K562 (cell line): Measurements from ENCODE around the gene IMPDH2. TPM values are rescaled to one million over a fixed set of nuclear protein-coding genes. Genes with fewer than 3 reads are reported as not detected.

Experiments
- ATAC-seq: fragments of 200-7000 bp; cut with Tn5 transposase; 3 replicates; pipeline ENCODE4 v1.9.1; 2020; ENCODE audit warnings: moderate library complexity
- BruUV-seq: library from RNA; stranded (reverse); fragments of 400-500 nt; replicated peaks from 2 replicates; lab custom pipeline; 2021; lab: Mats Ljungman, UMichigan
- CTCF ChIA-PET: fragments of 300-600 bp; formaldehyde crosslinking; extraction: SDS; loops from one replicate; lab custom pipeline; 2021; ENCODE audit warnings: low intra/inter-chr PET ratio; lab: Yijun Ruan, JAX
- POLR2A ChIA-PET: fragments of 300-600, 350-650 bp; sonication (Branson Sonifier 250); formaldehyde crosslinking; extraction: SDS; loops from one replicate; lab custom pipeline; 2021; ENCODE audit warnings: antibody characterized with exemption, inconsistent platforms; lab: Yijun Ruan, JAX
- DNase-seq, 4 experiments: peaks; one replicate each; pipeline versions ENCODE4 v3.0.0 to v3.0.0-alpha.2; 2011 to 2018; ENCODE audit warnings: low spot score in 3 of 4, mixed read lengths in 3 of 4; ENCODE audit errors: extremely low read depth in 1 of 4
- FAIRE-seq: peaks from 2 replicates; lab custom pipeline; 2011; peaks lifted over from hg19 to GRCh38; lab: Jason Lieb, UNC
- H2AFZ ChIP-seq: 2 replicates; pipeline ENCODE4 v1.6.0; 2011; ENCODE audit warnings: low read depth, low read length, control low read depth, inconsistent platforms
- H3K27ac ChIP-seq: fragments of 200-600 bp; 3 replicates; pipeline ENCODE4 v1.8.0; 2011; ENCODE audit warnings: low read depth, mild to moderate bottlenecking, control low read depth, inconsistent platforms, low read length, moderate library complexity, mixed read lengths; ENCODE audit errors: extremely low read depth
- H3K27me3 ChIP-seq, 2 experiments: fragments of 300-600 bp in 1 of 2; 2 replicates in 1 of 2; 3 replicates in 1 of 2; pipeline versions ENCODE4 v1.6.0 to v1.8.0; 2011; ENCODE audit warnings: inconsistent platforms in 2 of 2, low read length in 2 of 2, mild to moderate bottlenecking in 1 of 2, mixed read lengths in 1 of 2, moderate library complexity in 1 of 2; ENCODE audit not compliant: control insufficient read depth in 2 of 2, insufficient read depth in 2 of 2
- H3K36me3 ChIP-seq: fragments of 300-600 bp; 3 replicates; pipeline ENCODE4 v1.8.0; 2011; ENCODE audit warnings: mild to moderate bottlenecking, low read length, inconsistent platforms; ENCODE audit not compliant: control insufficient read depth, insufficient read depth
- H3K4me1 ChIP-seq, 2 experiments: fragments of 200-600 bp in 1 of 2; replicated peaks in 1 of 2; 2 replicates in 1 of 2; 3 replicates in 1 of 2; pipeline versions ENCODE4 v1.5.1 to v1.8.0; 2011; ENCODE audit warnings: inconsistent platforms in 2 of 2, low read length in 2 of 2, mild to moderate bottlenecking in 1 of 2, mixed read lengths in 1 of 2, moderate library complexity in 1 of 2; ENCODE audit not compliant: control insufficient read depth in 2 of 2, insufficient read depth in 2 of 2
- H3K4me2 ChIP-seq: 2 replicates; pipeline ENCODE4 v1.6.1; 2011; ENCODE audit warnings: low read length, control low read depth, inconsistent platforms, mixed read lengths; ENCODE audit not compliant: insufficient read depth
- H3K4me3 ChIP-seq: fragments of 200-600 bp; sonication (generic), shearing (Covaris generic); 2 replicates; pipeline ENCODE4 v1.5.1; 2016; ENCODE audit warnings: control low read depth, inconsistent platforms
- H3K79me2 ChIP-seq: fragments of 200-600 bp; 3 replicates; pipeline ENCODE4 v1.8.0; 2011; ENCODE audit warnings: low read length, inconsistent platforms; ENCODE audit not compliant: control insufficient read depth, insufficient read depth
- H3K9ac ChIP-seq, 2 experiments: 2 replicates each; pipeline versions ENCODE4 v1.6.0 to v1.6.1; 2011; ENCODE audit warnings: low read depth in 2 of 2, low read length in 2 of 2, control low read depth in 1 of 2, inconsistent platforms in 1 of 2, mild to moderate bottlenecking in 1 of 2, mixed read lengths in 1 of 2; ENCODE audit not compliant: insufficient read depth in 1 of 2
- H3K9me1 ChIP-seq: one replicate; pipeline ENCODE4 v1.6.0; 2011; ENCODE audit warnings: inconsistent platforms, mild to moderate bottlenecking, low read length, moderate library complexity; ENCODE audit not compliant: control insufficient read depth, insufficient read depth
- H3K9me3 ChIP-seq: replicated peaks from 2 replicates; pipeline ENCODE4 v1.5.1; 2011; ENCODE audit warnings: low read depth, low read length, inconsistent platforms; ENCODE audit not compliant: control insufficient read depth, insufficient read depth
- H4K20me1 ChIP-seq: replicated peaks from 2 replicates; pipeline ENCODE4 v1.6.1; 2011; ENCODE audit warnings: low read length, inconsistent platforms, mixed read lengths; ENCODE audit not compliant: control insufficient read depth, insufficient read depth
- IRF2 ChIP-seq: sonication (generic); formaldehyde crosslinking; IDR thresholded peaks from 2 replicates; pipeline ENCODE4 v1.8.1; 2022; ENCODE audit warnings: mild to moderate bottlenecking, missing genetic modification reagents
- MYC ChIP-seq, 2 experiments: fragments of 250-450 bp in 1 of 2; sonication (Bioruptor Pico) in 1 of 2; IDR thresholded peaks; 2 replicates each; pipeline versions ENCODE4 v1.5.1 to v1.6.1; 2012 to 2021; ENCODE audit warnings: low read depth in 2 of 2, borderline replicate concordance in 1 of 2, improper control_type of control experiment in 1 of 2, low read length in 1 of 2, mild to moderate bottlenecking in 1 of 2, moderate library complexity in 1 of 2
- NFRKB ChIP-seq: fragments of 450-650 bp; IDR thresholded peaks from 2 replicates; pipeline ENCODE4 v1.6.1; 2016; ENCODE audit warnings: low read depth
- PHB2 ChIP-seq: fragments of 450-650 bp; IDR thresholded peaks from 2 replicates; pipeline ENCODE4 v1.6.1; 2017; ENCODE audit warnings: low read depth
- PHF8 ChIP-seq: fragments of 200-600 bp; sonication (generic); IDR thresholded peaks from 2 replicates; pipeline ENCODE4 v1.6.1; 2012; ENCODE audit warnings: mixed run types, mild to moderate bottlenecking, inconsistent platforms, low read length, moderate library complexity, borderline replicate concordance
- POLR2H ChIP-seq: IDR thresholded peaks from 2 replicates; pipeline ENCODE4 v1.6.1; 2016; ENCODE audit warnings: missing genetic modification characterization, low read depth, mild to moderate bottlenecking, control low read depth, missing compliant biosample characterization, moderate library complexity
- REST ChIP-seq, 2 experiments: fragments of 450-650 bp; formaldehyde crosslinking in 1 of 2; IDR thresholded peaks; 2 replicates each; pipeline versions ENCODE4 v1.4.0 to v1.6.1; 2014 to 2020; ENCODE audit warnings: mild to moderate bottlenecking in 2 of 2, borderline replicate concordance in 1 of 2, low read depth in 1 of 2
- ZBTB9 ChIP-seq: fragments of 450-650 bp; formaldehyde crosslinking; IDR thresholded peaks from 2 replicates; pipeline ENCODE4 v1.4.0; 2020; ENCODE audit warnings: mild to moderate bottlenecking, moderate library complexity
- ZFP30 ChIP-seq: fragments of 250-450 bp; sonication (Bioruptor Pico); IDR thresholded peaks from 2 replicates; pipeline ENCODE4 v1.8.0; 2022; ENCODE audit warnings: moderate library complexity, mild to moderate bottlenecking, inconsistent platforms, borderline replicate concordance
- WGBS: fragments of 100-300 bp; shearing (Covaris generic); methylation state at CpG from one replicate; pipeline ENCODE4 v1.1.6; 2016; ENCODE audit warnings: low coverage, mixed read lengths; ENCODE audit not compliant: insufficient coverage; ENCODE audit errors: missing lambda C conversion rate; 5-methylcytosine and 5-hydroxymethylcytosine counted together
- in situ Hi-C: fragments of 300-500 bp; cut with MboI; formaldehyde crosslinking; loops from 4 replicates; pipeline ENCODE4 v1.15.0; 2018; ENCODE audit warnings: inconsistent platforms, mixed read lengths
- intact Hi-C: fragments of 100-400 bp; cut with micrococcal nuclease; formaldehyde crosslinking; loops from 2 replicates; pipeline ENCODE4 v1.14.2; 2022
- polyA plus RNA-seq, 8 experiments: library from polyadenylated mRNA; depleted of rRNA in 4 of 8; stranded (reverse) in 5 of 8; unstranded in 3 of 8; fragments of >200 nt; fragmentation: Nextera tagmentation in 2 of 8; fragmentation: Illumina TruSeq in 1 of 8; extraction: Ambion mirVana in 2 of 8; extraction: Trizol in 1 of 8; gene quantifications; 2 replicates each; pipeline versions ENCODE4 v1.2.1 to v1.2.3, GENCODE V29; 2011 to 2014; ENCODE audit warnings: inconsistent platforms in 1 of 8, missing spikeins in 1 of 8
- total RNA-seq, 7 experiments: library from RNA; depleted of rRNA in 6 of 7; stranded (reverse); fragments of >200 nt in 6 of 7; fragmentation: Illumina TruSeq in 2 of 7; extraction: Trizol in 2 of 7; gene quantifications; 2 replicates each; pipeline versions ENCODE4 v1.2.1 to v1.2.3, GENCODE V29; 2011 to 2021; ENCODE audit warnings: low replicate concordance in 1 of 7

The IMPDH2 gene
- total and polyA plus RNA-seq, 9 of the 15 experiments (the other 6 are each of a cell fraction or from before 2014, with no cell fraction given) = 318 to 507 (median 366) TPM

GRCh38 chr3:49017971-49018706 lies 11.1 kb downstream of the IMPDH2 start, which contains the start of gene DALRD3:
TSS of gene DALRD3 (minus strand) at chr3:49018580. CDS start at chr3:49018564, 16 bp downstream.
- 1% methylated on average over 51 of the region's 85 CpGs for WGBS
- Histone ChIP-seq H3K4me2 (peak within 1 kb of the TSS; percentile 92), H3K9me3 (no peaks in the 10 kb centered on the region), H3K27me3 (no peaks in the 10 kb centered on the region), H3K9ac (peak within 1 kb of the TSS; percentile 91 to 98), H3K4me3 (peak within 1 kb of the TSS; percentile 74), H3K79me2 (peaks cover 55% of the 10 kb centered on the region), H2AFZ (peak within 1 kb of the TSS; percentile 63), H3K9me1 (peaks cover 3% of the 10 kb centered on the region), H3K27ac (peak within 1 kb of the TSS; percentile 99), H4K20me1 (peaks cover 20% of the 10 kb centered on the region; the same call in 1 of the 2 replicates), H3K4me1 (peaks cover 8 to 51% of the 10 kb centered on the region in 2 experiments; a peak in 4 of 5 replicates), H3K36me3 (peaks cover 42% of the 10 kb centered on the region; the same call in 2 of the 3 replicates)
- ChIA-PET CTCF (interaction anchor here (0.5 kb wide), 1 partner anchor 430 kb away, joined by 3 read pairs; no protein-coding TSS in a partner anchor), POLR2A (interaction anchor here (0.6 to 8.4 kb wide), 7 partner anchors 10 to 1264 kb away, joined by 3 to 104 read pairs (median 4); partner anchors contain the start of genes IMPDH2, QRICH1 and WDR6)
- no TSS peak for BruUV-seq
- intact Hi-C loops = no loop called here
- FAIRE-seq (peak; percentile 23), DNase-seq (peak; percentile 60 to 89 (median 72)), ATAC-seq (peak; percentile 43)
- in situ Hi-C loops = no loop called here
- TF ChIP-seq POLR2H (no peak), IRF2 (no peak), NFRKB (no peak), MYC (IDR thresholded peaks at IDR 0.05; ENCODE audit: low read depth, low read length) (peak; percentile 63; the same call in 1 of the 2 replicates), MYC (CRISPR knock-in tag; IDR thresholded peaks at IDR 0.05; ENCODE audit: borderline replicate concordance, low read depth) (peak; percentile 75; the same call in 1 of the 2 replicates), ZFP30 (no peak), PHB2 (no peak), PHF8 (peak; percentile 54; the same call in 1 of the 2 replicates), ZBTB9 (CRISPR knock-in tag) (0 out of 2 replicates have a peak, but pooled peaks have one; percentile 43), REST (IDR thresholded peaks at IDR 0.05; ENCODE audit: borderline replicate concordance) (no peak), REST (CRISPR knock-in tag; IDR thresholded peaks at IDR 0.05; ENCODE audit: low read depth) (peak; percentile 52; the same call in 1 of the 2 replicates)
